Heart right ventricle (tissue), 16 donors: ENCODE results near the gene NEK5. TPM values are rescaled to one million over a fixed set of nuclear protein-coding genes. Genes with fewer than 3 reads are reported as not detected.

Experiments
- ATAC-seq, 8 donors: fragments of 200-7000 bp; cut with Tn5 transposase; one replicate each; pipeline ENCODE4 v1.9.1; 2020; ENCODE audit warnings: mild to moderate bottlenecking in 8 of 8, moderate library complexity in 8 of 8, moderate number of reproducible peaks in 1 of 8
- DNase-seq, 2 donors: peaks; one replicate each; pipeline ENCODE4 v3.0.0-alpha.2; 2020
- H3K27ac ChIP-seq, 10 donors: fragments of 200-600 bp; sonication (generic) in 2 of 10; one replicate each; pipeline versions ENCODE4 v1.5.0 to v1.8.0; 2020 to 2022; ENCODE audit warnings: mild to moderate bottlenecking in 3 of 10
- H3K27me3 ChIP-seq, 7 donors: fragments of 200-600 bp; one replicate each; pipeline ENCODE4 v1.8.0; 2021 to 2022; ENCODE audit warnings: mild to moderate bottlenecking in 2 of 7
- H3K36me3 ChIP-seq, 9 donors: fragments of 200-600 bp; sonication (generic) in 1 of 9; one replicate each; pipeline versions ENCODE4 v1.5.0 to v1.8.0; 2020 to 2022; ENCODE audit warnings: mild to moderate bottlenecking in 2 of 9
- H3K4me1 ChIP-seq, 9 donors: fragments of 200-600 bp; sonication (generic) in 1 of 9; one replicate each; pipeline versions ENCODE4 v1.5.0 to v1.8.0; 2020 to 2022; ENCODE audit warnings: mild to moderate bottlenecking in 4 of 9
- H3K4me3 ChIP-seq, 10 donors: fragments of 200-600 bp; sonication (generic) in 2 of 10; one replicate each; pipeline versions ENCODE4 v1.5.0 to v1.8.0; 2020 to 2022; ENCODE audit warnings: mild to moderate bottlenecking in 7 of 10, moderate library complexity in 2 of 10
- H3K9me3 ChIP-seq, 11 donors: fragments of 200-600 bp in 10 of 11; sonication (generic) in 2 of 11; one replicate each; pipeline versions ENCODE4 v1.5.0 to v1.8.0; 2013 to 2022; ENCODE audit warnings: mild to moderate bottlenecking in 2 of 11, control low read depth in 1 of 11, moderate library complexity in 1 of 11
- WGBS, 2 donors: extraction: QIAGEN DNeasy Blood & Tissue Kit; methylation state at CpG; one replicate each; pipeline ENCODE4 v1.1.7; 2013; ENCODE audit warnings: inconsistent platforms in 1 of 2; 5-methylcytosine and 5-hydroxymethylcytosine counted together
- intact Hi-C, 10 donors: fragments of 100-400 bp; cut with DNase I; formaldehyde crosslinking; loops; one replicate each; pipeline versions ENCODE4 v1.11.1 to v1.14.2; 2022
- polyA plus RNA-seq, 2 donors: library from polyadenylated mRNA; stranded (reverse); fragments of 200-250 nt; gene quantifications; one replicate each; pipeline ENCODE4 v1.2.3, GENCODE V29; 2013
- total RNA-seq, 10 donors: library from RNA; stranded (reverse); fragmentation: NEBNext Ultra II Directional in 3 of 10; extraction: Animal tissue kit (Norgen Biotek cat#: 25700) in 3 of 10; gene quantifications; one replicate each; pipeline versions ENCODE4 v1.2.1 to v1.2.4, GENCODE V29; 2021 to 2023
- TF ChIP-seq, protein P1 (sequence below), 9 donors: fragments of 200-600 bp; sonication (generic) in 2 of 9; IDR thresholded peaks; one replicate each; pipeline versions ENCODE4 v1.5.0 to v1.8.0; 2021 to 2022; ENCODE audit warnings: antibody characterized with exemption in 9 of 9, mild to moderate bottlenecking in 5 of 9, moderate library complexity in 1 of 9
- donor health status: Arrhythmogenic right ventricular cardiomyopathy.
- donor health status: ischemic (EF 13 %, LVEDD 7.1; RV severe dilation, severe dysfunction).
- donor health status: healthy with polysubstance abuse.
- donor health status: DM: no; HTN: yes; CAD: no.
- donor health status: DM: no; HTN: no; CAD: no.
- donor health status: ischemic (EF 25% LVEDD 6.9; RV normal size, moderate dysfunction).
- donor health status: ischemic (EF 25% LVEDD 5.7; RV mildly dilated, moderate dysfunction).
- donor health status: healthy.
- donor health status: DM: yes; HTN: yes; CAD: no.
- donor health status: Ischemic cardiomyopathy.
- donor health status: ischemic (EF 35%, LVEDD 5.7; RV mildly dilated, moderate dysfunction).
- donor health status: nonischemic (EF 11% LVEDD 7.7; RV severe dilation, severe dysfunction).
- donor health status: DM: yes; HTN: yes; CAD: no.
- donor health status: PGD.
- donor health status: ischemic (EF 29% LVEDD 5.4; RV normal size, mild dysfunction).
- donor health status: nonischemic (EF 23%, LVEDD 6.1; RV moderate dilation, normal function).

The NEK5 gene
- total and polyA plus RNA-seq, 12 donors, result 0.03 to 0.93 (median 0.25) TPM; not detected in 1

DNA sequence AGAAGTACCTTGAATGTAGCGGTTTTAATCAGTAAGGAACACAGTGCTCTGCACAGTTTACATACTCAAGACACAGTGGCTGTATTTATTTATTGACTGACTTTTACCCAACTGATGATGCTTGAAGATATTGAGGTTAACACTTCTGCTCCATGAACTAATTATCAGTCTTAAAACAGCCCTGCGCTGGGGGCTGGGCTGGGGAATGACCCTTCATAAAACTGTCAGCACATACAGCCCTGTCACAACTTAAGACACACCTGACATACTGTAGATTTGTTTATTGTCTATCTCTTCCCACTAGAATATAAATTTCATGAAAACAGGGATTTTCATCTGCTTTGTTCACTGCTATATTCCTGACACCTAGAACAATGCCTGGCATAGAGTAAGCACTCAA is 10.8 kb downstream of the NEK5 start:
- intact Hi-C loops, result no loop called here
- DNase-seq (no peak), ATAC-seq (no peak)
- WGBS, 2 donors, result 89 to 94% methylated on average over 2 of the region's 2 CpGs
- Histone ChIP-seq H3K4me3 (no peak overlapping the region), H3K36me3 (no peaks in the 10 kb centered on the region), H3K27ac (no peak overlapping the region), H3K4me1 (peaks cover 0 to 2% (median 0%) of the 10 kb centered on the region in 9 donors), H3K9me3 (no peaks in the 10 kb centered on the region), H3K27me3 (no peaks in the 10 kb centered on the region)
- TF ChIP-seq, protein P1, sequence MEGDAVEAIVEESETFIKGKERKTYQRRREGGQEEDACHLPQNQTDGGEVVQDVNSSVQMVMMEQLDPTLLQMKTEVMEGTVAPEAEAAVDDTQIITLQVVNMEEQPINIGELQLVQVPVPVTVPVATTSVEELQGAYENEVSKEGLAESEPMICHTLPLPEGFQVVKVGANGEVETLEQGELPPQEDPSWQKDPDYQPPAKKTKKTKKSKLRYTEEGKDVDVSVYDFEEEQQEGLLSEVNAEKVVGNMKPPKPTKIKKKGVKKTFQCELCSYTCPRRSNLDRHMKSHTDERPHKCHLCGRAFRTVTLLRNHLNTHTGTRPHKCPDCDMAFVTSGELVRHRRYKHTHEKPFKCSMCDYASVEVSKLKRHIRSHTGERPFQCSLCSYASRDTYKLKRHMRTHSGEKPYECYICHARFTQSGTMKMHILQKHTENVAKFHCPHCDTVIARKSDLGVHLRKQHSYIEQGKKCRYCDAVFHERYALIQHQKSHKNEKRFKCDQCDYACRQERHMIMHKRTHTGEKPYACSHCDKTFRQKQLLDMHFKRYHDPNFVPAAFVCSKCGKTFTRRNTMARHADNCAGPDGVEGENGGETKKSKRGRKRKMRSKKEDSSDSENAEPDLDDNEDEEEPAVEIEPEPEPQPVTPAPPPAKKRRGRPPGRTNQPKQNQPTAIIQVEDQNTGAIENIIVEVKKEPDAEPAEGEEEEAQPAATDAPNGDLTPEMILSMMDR (IDR thresholded peaks at IDR 0.05), result no peak

DNA sequence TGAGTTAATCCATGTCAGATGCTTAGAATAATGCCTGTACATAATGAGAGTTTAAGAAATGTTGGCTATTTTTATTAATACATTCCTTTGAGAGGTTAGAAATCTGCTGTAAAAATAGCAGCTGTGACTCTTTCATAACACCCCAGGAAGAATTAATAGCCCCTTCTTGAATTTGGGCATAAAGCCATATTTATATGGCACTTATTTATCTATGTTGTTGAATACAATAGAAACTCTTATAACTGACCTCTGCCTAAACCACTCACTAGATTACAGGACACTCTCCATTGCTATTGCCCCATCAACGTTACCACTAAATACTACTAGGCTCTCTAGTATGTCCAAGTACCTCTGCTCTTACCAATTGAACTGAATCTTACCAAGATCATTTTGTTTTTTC is 16.3 kb downstream of the NEK5 start:
- 35 to 38% methylated on average over 1 of the region's 1 CpG for WGBS, 2 donors
- H3K9me3 ChIP-seq, result no peaks in the 10 kb centered on the region
- H3K4me3 ChIP-seq, result no peak overlapping the region
- ATAC-seq, result peak in 6 of 8 donors; percentile 58 to 96 (median 75)
- peak overlapping the region in 2 of 10 donors; percentile 17 to 22 for H3K27ac ChIP-seq
- peaks cover 0 to 11% (median 0%) of the 10 kb centered on the region in 9 donors for H3K4me1 ChIP-seq
- H3K36me3 ChIP-seq, result no peaks in the 10 kb centered on the region
- H3K27me3 ChIP-seq, result no peaks in the 10 kb centered on the region
- intact Hi-C loops, result no loop called here
- DNase-seq, result no peak
- TF ChIP-seq, protein P1 (IDR thresholded peaks at IDR 0.05), result no peak

DNA sequence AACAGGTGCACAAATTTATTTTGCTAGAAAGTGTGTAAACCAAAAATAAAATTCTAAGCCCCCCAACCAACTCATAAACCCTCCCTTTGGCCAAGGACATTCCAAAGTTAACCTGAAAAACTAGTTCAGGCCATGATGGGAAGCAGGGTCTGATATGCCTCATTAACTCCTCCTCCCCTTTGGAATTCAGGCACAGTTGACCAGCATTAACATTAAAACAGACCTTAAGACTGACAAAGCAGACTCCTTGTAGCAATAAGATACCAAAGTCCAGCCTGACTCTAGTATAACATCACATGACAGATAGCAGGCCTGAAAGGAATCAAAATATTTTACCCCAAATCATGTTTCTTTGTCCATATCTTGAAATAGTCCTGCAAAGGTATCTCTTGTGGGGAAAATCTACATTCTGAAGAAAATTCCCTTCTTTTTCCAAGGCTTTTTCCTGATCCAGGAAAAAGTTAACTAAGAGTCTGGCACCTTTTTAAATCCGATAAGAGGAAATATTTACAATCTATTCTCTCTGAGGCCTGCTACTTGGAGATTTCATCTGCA is 19.7 kb downstream of the NEK5 start:
- TF ChIP-seq, protein P1 (IDR thresholded peaks at IDR 0.05), result no peak
- H3K36me3 ChIP-seq, result no peaks in the 10 kb centered on the region
- DNase-seq (no peak), ATAC-seq (no peak)
- intact Hi-C loops, result no loop called here
- no peak overlapping the region for H3K4me3 ChIP-seq
- H3K4me1 ChIP-seq, result peaks cover 0 to 11% (median 0%) of the 10 kb centered on the region in 9 donors
- no peak overlapping the region for H3K27ac ChIP-seq
- no peaks in the 10 kb centered on the region for H3K27me3 ChIP-seq
- WGBS, 2 donors, result 92 to 100% methylated on average over 1 of the region's 1 CpG
- H3K9me3 ChIP-seq, result no peaks in the 10 kb centered on the region

DNA sequence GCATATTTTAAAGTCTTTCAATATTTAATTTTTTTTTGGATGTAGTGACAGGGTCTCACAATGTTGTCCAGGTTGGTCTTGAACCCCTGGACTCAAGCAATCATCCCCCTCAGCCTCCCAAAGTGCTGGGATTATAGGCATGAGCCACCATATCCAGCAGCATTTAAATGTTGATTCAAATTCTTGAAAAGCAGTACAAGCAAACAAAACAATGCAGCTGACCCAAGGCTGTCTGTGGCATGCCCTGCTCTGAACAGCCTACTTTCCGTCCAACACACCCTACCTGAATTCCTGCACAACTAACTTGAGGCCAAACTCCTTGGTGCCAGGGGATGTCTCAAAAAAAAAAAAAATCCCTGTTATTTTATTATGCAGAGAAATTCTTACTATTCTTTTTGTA is 23.0 kb downstream of the NEK5 start:
- WGBS, 2 donors, result 95 to 96% methylated on average over 1 of the region's 1 CpG
- DNase-seq (no peak), ATAC-seq (no peak)
- TF ChIP-seq, protein P1 (IDR thresholded peaks at IDR 0.05), result no peak
- Histone ChIP-seq H3K9me3 (no peaks in the 10 kb centered on the region), H3K27ac (no peak overlapping the region), H3K4me1 (no peaks in the 10 kb centered on the region), H3K27me3 (no peaks in the 10 kb centered on the region), H3K4me3 (no peak overlapping the region), H3K36me3 (no peaks in the 10 kb centered on the region)
- intact Hi-C loops, result no loop called here
